ENCODE data around the gene TRIB2.

The TRIB2 gene

DNA sequence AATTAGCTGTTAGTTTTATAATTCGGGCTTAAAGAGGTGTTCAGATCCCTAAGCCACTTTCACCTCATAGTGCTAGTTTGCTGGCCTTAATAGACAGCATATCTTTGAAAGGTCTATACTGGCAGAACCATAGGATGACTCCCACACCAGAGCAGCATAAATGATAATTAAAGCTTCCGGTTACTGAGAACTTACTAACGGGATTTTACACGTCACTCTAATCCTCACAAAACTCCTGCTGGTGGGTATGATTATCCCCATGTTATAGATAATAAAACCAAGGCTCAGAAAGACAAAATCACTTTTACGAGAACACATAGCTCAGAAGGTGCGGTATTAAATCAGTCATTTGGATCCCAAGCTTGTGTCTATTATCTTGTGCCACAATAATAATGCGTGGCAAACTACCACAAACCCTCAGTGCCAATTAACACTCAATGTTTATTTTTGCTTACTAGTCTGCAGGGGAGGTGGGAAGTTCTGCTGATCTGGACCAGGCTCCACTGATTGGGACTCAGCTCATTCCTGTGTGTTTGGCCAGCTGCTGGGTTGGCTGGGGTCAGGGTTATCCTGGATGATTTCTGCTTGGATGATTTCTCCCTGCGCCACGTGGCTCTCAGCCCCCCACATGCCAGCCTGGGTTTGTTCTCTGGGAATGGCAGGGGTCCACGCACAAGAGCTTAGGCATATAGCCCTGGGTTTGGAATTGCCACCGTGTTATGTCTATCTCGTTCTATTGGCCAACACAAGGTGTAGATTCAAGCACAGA lies 62.3 kb downstream of the TRIB2 start:
- no peak for DNase-seq (ENCODE audit: low spot score)

DNA sequence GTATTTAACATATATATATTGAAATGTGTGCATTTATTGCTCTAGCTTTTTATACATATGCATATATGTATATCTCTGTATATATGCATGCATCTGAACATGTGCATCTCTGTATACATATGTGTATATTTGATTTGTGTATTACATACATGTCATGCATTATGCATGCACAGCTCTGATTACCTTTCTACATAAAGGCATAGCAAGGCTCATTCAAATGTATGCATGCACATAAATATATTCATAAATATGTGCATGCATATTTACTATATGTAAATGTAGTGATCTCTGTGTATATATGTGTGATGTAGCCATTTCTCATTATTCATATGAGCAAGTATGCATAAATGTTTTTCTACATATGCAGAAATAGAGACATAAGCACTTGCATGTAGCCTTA lies 64.6 kb downstream of the TRIB2 start:
- DNase-seq (ENCODE audit: low spot score) = no peak

GRCh38 chr2:12787891-12788801 lies 71.4 kb downstream of the TRIB2 start:
- peak; percentile 71 for DNase-seq (ENCODE audit: low spot score)

- no peak for DNase-seq (ENCODE audit: low spot score)
These were observed 75.2 kb downstream of the TRIB2 start for GRCh38 chr2:12791906-12792305.

All from AG08395 (cell line).